NOMO-1 (cell line): ENCODE measurements around the gene PHLDB1.
"Not testable (repeated sequence)": the region's sequence is repeated elsewhere in the genome, so short reads cannot be mapped to it uniquely, and the experiment has no call there.

ENCODE experiments used
- DNase-seq, 2 experiments: peaks; one replicate each; lab custom pipeline; 2025; ENCODE audit not compliant: unreplicated experiment in 2 of 2; lab: John Stamatoyannopoulos, UW

The PHLDB1 gene

DNA sequence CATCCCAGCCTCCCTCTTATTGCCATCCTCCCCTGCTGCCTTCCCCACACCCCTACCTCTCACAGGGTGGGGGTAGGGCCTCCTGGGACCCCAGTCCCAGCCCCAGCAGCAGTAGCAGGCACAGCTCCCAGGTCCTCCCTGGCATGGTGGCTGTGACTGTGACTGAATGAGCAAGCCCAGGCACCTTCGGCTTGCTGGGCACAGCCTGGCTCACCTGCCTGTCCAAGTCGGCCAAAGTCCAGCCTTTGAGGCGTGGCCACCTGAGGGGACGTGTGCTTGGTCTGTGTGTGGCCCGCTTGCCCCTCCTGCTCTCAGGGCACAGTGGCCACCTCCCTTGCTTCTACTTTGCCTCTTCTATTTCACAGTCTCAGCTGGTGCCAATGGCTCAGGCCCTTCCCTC lies 72.1 kb downstream of the PHLDB1 start, which contains the start of gene TREH:
Gene TREH (minus strand): TSS at position 168 of the 400 bp plus-strand sequence. CDS start 23 bp downstream, at position 145.
- no peak for DNase-seq

DNA sequence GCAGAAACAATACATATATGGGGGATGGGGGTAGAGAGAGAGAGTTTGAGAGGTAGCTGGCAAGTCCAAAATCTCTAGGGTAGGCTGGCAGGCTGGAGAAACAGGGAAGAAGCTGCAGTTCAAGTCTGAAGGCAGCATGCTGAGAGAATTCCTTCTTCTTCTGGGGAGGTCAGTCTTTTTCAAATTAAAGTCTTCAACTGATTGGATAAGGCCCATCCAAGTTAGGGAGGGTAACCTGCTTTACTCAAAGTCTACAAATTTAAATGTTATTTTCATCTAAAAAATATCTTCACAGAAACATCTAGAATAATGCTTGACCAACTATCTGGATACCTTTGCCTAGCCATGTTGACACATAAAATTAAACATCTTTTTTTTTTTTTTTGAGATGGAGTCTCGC lies 75.0 kb downstream of the PHLDB1 start:
- no peak for DNase-seq

DNA sequence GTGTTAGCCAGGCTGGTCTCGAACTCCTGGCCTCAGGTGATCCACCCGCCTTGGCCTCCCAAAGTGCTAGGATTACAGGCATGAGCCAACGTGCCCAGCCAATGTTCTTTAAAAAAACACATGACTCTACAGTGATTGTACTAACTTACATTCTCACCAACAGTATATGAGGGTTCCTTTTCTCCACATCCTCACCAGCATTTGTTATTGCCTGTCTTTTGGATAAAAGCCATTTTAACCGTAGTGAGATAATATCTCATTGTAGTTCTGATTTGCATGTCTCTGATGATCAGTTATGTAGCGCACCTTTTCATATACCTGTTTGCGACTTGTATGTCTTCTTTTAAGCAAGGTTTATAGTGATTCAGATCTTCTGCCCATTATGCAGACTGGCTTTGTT lies 75.5 kb downstream of the PHLDB1 start:
- DNase-seq, result not testable (repeated sequence)

DNA sequence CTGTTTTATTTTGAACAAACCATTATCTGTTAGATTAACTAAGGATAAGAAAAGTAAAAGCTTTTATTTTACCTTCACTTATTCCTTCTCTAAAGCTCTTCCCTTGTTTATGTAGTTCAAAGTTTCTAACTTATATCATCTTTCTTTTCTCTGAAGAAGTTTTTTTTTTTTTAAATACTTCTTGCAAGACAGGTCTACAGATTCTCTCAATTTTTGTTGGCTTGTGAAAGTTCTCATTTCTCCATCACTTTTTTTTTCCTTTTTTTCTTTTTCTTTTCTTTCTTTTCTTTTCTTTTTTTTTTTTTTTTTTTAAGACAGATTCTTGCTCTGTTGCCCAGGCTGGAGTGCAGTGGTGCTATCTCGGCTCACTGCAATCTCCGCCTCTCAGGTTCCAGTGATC lies 76.8 kb downstream of the PHLDB1 start:
- DNase-seq, result no peak

DNA sequence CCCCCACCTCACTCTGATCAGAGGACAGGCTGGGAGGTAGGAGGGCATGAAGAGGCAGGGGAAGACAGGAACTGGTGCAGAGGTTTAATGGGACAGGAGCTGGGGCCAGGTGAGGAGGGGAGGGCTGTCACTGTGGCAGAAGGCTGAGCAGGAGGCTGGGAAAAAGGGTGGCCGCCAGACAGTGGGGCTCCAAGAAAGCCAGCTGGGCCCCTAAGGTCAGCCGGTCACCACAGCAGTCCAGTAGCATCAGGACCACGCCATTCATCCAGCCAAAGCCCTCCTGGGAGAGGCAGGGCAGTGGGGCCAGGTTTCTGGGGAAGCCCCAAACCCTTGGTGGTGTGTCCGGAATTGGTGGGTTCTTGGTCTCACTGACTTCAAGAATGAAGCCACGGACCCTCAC lies 80.5 kb downstream of the PHLDB1 start:
- DNase-seq, result no peak

DNA sequence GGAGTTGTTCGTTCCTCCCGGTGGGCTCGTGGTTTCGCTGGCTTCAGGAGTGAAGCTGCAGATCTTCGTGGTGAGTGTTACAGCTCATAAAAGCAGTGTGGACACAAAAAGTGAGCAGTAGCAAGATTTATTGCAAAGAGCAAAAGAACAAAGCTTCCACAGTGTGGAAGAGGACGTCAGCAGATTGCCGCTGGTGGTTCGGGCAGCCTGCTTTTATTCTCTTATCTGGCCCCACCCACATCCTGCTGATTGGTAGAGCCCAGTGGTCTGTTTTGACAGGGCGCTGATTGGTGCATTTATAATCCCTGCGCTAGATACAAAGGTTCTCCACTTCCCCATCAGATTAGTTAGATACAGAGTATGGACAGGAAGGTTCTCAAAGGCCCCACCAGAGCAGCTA lies 80.9 kb downstream of the PHLDB1 start:
- not testable (repeated sequence) for DNase-seq

DNA sequence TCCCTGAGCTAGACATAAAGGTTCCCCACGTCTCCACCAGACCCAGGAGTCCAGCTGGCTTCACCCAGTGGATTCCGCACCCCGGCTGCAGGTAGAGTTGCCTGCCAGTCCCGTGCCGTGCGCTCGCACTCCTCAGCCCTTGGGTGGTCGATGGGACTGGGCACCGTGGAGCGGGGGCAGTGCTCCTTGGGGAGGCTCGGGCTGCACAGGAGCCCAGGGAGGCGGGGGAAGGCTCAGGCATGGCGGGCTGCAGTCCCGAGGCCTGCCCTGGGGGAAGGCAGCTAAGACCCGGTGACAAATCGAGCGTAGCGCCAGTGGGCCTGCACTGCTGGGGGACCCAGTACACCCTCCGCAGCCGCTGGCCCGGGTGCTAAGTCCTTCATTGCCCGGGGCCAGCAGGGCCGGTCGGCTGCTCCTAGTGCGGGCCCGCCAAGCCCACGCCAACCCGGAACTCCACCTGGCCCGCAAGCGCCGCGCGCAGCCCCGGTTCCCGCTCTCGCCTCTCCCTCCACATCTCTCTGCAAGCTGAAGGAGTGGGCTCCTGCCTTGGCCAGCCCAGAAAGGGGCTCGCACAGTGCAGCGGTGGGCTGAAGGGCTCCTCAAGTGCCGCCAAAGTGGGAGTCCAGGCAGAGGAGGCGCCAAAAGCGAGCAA lies 81.6 kb downstream of the PHLDB1 start:
- DNase-seq, result no peak

DNA sequence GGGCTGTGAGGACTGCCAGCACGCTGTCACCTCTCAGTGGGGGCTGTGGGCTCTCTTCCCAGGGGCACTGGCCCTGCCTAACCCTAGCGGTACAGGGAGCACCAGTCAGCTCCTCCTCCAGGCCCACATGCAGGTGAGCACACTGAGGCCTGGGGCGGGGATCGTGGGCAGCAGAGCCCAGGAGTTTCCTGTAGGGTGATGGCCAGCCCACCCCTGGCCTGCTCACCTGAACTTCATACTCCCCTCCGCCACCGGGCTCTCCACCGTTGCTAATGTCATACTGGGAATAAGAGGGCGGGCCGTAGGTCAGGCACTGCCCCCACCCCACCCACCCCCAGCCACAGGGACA lies 82.1 kb downstream of the PHLDB1 start:
- DNase-seq, result no peak

DNA sequence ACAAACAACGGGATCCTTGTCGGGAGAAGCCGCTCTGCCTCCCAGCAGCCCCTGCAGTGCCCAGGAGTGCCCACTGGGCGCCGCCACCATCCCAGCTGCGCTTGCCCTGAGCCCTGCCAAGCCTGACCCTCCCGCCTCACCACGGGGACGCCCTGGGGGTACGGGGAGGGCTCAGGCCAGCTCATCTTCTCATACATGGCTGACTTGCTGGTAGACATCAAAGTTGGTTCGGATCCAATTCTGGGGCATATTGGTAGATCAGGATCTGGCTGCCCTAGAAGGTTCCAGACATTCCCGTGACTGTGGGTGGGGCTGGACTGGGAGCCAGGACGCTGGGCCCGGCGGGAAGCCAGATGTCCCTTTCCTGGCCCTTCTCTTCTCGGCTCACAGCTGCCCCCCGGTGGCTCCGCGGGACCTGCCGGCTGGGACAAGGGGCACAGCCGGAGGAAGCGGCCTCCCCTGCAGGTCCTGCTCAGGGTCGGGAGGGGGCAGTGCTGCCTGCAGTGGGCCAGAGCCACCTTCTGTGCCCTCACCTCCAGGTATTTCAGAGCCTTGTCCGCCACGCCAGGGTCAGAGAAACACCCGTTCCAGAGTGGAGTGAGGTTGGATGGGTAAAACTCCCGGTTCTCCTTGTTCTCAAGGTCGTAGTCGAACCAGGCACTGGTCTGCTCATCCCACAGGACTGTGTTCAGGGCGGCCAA lies 82.6 kb downstream of the PHLDB1 start:
- DNase-seq, result peak; percentile 76 to 78

DNA sequence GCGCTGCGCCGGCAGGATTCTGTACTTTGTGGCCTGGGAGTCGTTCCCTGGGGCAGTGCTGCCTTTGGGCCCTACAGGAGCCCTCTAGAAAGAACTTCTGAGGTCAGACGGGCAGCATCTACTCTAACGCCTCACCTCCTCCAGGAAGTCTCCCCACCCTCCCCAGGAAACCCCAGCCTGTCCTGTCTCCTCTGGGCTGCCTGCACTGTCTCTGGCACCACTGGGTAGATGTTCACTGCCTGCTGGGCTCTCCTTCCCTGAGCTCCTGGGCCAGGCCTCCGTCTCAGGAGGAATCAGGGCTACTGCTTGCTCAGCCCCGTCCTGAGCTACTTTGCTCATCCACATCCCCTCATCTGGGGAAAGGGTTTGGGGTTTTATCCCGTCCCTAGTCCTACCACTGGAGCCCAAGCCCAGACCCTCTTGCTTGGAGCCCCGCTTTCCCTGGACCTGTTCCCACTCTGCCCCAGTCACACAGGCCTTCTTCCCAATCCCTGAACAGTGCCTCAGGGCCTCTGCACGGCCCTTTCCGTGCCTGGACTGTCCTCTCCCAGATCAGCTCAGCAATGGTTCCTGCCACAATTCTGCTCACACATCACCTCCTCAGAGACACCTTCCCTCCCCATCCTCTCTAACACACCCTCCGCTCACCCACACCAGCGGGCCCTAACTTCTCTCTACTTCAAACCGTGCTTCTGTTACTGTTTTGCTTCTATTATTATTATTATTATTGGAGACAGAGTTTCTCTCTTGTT lies 83.3 kb downstream of the PHLDB1 start:
- no peak for DNase-seq

DNA sequence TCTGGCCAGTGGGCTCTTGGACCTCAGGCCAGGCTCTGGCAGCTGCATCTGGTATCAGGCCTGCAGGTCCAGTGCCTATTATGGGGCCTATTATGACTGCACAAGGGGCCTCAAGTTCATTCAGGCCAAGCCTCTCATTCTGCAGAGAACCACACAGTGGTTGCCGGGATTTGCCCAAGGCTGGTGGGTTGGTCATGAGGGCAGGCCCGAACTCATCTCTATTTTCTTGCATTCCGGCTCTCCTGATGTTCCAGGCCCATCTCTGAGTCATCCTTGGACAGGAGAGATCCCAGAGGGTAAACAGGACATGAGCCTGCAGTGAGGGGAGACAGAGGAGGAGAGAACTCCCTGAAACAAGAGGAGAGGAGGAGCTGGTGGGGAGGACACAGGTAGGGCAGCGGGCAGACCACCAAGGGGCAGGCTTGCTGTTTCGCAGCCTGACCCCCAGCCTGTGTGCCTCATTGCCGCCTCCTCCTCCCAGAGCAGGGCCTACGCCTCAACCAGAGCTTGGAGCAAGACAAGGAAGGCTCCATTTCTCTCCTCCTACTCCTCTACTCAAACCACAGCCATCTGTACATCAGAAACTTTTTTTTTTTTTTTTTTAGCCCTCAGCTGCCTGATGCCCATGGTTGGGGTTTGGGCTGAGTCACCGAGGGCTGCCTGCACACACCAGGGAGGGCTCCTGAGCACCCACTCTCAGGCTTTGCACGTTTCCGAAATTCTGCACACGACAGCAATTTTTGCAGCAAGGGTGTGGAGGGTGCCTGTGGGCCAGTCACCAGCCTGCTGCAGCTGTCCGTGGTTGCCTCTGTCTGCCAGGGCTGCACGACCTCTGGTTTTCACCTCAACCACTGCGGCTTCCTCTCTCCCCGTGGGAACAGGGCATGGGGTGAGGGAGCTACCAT lies 84.8 kb downstream of the PHLDB1 start:
- no peak for DNase-seq

DNA sequence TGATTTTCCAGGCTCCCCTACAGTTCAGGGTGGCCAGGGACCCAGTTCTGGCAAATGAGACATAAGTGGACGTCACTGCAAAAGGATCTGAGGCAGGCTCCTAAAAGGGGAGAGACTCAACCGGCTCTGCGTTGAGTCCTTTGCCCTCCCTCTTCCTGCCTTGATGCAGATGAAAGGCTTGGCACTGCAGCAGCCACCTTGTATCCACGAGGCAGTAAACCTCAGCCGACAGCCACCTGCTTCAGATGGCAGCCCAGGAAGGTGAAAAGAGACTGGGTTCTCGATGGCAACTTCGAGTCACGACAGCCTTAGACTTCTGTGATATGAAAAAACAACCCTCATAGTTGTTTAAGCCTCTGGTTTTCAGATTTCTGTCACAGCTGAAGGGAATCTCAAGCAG lies 86.8 kb downstream of the PHLDB1 start:
- DNase-seq, result no peak

DNA sequence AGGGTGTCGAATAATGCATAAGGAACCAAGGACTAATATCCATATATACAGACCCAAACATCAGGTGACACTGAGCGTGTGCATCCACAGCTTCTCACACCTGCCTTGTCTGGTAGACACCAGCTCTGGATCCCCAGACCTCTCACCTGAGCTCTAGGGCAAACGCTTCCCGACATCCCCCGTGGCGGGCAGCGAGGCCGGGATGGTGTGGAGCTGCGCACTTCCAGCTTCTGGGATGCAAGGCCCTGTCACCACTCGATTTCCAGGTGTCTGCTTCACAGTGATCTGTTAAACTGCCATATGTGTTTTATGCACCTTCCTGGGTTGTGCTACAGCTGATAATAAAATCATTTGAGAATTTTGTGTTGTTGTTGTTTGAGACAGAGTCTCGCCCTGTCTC lies 87.4 kb downstream of the PHLDB1 start:
- DNase-seq, result no peak

DNA sequence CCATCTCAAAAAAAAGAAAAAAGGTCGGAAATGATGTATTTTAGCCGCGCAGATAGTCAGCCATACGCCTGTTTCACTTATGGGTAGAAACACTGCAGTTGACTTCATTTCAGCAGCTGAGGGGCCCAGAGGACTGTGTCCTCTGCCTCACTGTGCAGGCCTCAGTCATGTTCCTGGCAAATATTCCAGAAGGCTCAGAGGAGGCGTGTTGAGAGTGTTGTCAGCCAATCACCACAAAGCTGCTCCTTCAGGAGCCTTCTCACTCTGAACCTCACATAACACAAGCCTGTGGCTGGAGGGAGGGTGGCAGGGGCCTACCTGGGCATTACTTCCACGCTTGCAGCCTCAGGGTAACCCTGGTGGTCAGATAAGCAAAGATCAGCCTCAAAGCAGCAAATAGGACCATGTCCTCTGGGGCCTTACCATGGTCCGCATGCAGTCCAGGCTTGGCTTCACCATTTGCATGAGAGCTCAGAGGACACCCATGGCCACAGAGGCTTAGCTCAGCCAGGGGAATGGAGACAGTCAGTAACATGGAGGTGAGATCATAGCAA lies 89.3 kb downstream of the PHLDB1 start:
- no peak for DNase-seq

DNA sequence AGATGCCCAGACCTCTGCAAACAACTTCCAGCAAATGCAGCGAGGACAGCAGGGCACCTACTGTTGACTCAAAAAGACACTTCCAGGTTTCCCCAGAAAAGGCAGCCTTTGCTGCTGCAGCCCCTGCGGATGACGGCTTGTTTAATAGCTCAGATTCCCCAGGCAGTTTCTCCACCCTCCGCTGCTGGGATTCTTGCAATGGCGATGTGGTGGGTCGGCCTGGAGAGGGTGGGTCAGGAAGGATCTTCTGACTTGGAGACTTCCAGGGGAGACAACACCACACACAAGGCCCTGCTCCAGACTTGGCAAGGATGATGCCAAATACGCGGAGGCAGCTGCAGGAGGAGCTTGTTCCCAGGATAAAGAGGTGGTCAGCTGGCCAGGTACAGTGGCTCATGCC lies 89.9 kb downstream of the PHLDB1 start:
- DNase-seq, result no peak

DNA sequence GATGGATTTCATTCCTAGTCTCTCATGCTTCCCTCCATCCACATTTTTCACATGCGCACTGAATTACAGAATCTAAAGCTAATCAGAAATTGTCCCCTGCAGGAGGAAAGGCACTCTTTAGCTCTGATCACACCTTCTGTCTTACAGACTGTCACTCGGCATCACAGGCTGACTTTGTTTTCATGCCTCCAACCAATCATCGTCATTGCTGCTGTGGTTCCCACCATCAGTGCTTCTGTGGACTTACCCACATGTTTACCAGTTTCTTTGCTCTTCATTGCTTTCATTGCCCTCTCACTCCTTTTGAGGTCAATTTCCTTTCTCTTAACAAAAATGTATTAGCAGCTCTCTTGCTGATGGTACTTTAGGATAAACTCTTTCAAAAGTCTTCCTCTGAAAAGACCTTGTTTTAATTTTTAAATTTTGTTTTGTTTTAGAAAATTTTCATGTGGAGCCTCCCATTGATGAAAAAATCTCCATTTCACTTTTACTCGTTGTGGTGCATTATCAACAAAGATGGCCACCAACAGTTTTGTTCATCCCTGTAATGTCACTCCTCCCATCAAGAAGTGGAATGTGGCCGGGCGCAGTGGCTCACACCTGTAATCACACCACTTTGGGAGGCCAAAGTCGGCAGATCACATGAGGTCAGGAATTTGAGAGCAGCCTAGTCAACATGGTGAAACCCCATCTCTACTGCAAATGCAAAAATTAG lies 92.2 kb downstream of the PHLDB1 start:
- no peak for DNase-seq

DNA sequence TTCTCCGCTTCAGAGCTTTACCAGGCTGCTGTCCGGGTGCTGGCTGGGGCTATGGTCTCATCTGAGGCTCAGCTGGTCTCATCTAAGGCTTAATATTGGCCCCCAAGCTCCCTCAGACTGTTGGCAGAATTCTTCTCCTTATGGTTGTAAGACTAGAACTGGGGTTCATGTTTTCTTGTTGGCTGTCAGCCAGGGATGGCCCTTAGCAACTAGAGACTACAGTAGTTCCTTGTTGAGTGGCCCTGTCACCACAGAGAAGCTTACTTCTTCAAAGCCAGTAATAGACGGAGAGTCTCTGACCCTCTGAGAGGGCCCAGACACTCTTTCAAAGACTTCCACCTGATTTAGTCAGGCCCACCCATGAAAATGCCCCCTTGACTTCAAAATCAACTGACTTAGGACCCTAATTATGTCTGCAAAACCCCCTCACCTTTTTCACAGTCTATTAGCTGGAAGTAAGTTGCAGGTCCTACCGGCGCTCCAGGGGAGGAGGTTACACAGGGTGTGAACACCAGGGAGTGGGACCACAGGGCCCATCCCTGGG lies 96.2 kb downstream of the PHLDB1 start:
- DNase-seq, result peak; percentile 28 to 43

DNA sequence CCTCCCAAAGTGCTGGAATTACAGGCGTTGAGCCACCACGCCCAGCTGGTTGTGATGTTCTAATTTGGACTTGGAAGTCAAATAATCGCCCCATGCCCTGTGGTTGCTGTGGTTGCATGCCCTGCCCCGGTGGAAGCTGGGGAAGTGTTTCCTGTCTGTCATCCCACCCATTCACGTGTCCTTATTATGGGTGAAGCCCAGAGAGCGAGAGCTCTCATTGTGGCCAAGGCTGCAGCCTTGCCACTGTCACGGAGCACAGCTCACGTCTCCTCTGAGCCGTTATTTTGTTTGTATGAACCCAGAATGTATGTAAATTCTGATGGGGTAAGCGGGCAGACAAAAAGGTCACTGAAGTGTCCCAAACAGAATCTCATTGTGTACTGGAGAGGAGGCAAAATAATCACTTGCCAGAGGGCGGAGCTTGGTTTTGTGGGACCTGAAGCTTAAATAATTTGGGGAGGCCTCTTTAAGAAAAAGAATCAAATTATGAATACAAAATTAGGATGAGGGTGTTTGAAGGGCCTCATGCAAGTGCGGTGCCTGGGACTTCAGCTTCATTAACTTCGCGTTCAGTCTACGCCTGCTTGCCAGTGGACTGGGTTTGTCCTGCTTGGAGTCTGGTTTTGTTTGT lies 97.8 kb downstream of the PHLDB1 start:
- peak; percentile 7 to 43 for DNase-seq
